ENCODE measurements around the gene LRIT1. TPM values are rescaled to one million over a fixed set of nuclear protein-coding genes. Genes with fewer than 3 reads are reported as not detected.

The LRIT1 gene
- total RNA-seq: not detected in 2 replicates

GRCh38 chr10:84241185-84241790 lies at the start of gene LRIT1:
LRIT1 (minus strand) TSS chr10:84241546; CDS start chr10:84241439, 107 bp downstream.

GRCh38 chr10:84244651-84245270 lies 3.4 kb upstream of the LRIT1 start, which contains the start of gene RGR:
RGR (plus strand) TSS chr10:84245053; CDS start chr10:84245091, 38 bp downstream.

GRCh38 chr10:84225427-84226173 lies 15.7 kb downstream of the LRIT1 start, which contains the start of gene LRIT2:
LRIT2 (minus strand) TSS chr10:84225544; CDS start chr10:84225520, 24 bp downstream.

DNA sequence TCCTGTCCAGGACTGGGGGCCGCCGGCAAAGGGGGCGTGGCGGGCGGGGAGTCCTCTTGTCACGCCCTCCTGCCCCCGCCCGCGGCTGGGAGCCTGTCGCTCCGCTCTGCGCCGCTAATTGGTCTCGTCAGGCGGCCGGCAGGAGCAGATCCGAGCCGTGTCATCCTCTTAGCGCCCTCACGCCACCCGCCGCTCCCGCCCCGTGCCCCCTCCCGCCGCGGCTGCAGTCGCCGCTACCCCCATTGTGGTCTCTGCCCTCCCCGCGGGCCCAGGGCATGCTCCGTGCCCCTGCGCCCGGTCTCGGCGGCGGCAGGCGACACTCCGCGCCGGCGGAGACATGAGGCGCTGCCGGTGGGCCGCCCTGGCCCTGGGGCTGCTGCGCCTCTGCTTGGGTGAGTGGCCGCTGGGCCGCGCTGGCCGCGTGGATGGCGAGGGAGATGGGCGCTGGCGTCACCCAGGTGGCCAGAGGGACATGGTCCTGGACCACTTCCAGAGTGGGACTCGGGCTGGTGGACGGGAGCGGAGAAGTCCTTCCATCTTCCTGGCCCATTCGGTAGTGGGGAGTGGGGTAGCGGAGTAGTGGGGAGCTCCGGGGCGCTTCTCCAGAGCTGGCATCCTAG lies 46.8 kb downstream of the LRIT1 start, which contains the start of gene CDHR1:
Gene CDHR1 (plus strand): TSS at position 114 of the 620 bp plus-strand sequence. CDS start 224 bp downstream, at position 338.

Other genes starting within 250 kb of the LRIT1 start
- 230 and 234 TPM in 2 replicates for gene GHITM, start 102.0 kb downstream of the LRIT1 start, total RNA-seq
- gene GPR15LG, start 67.7 kb downstream of the LRIT1 start, total RNA-seq: not detected in 2 replicates
- 0.12 TPM in 1 of 2 replicates, not detected in the other for gene CDHR1, start 47.0 kb downstream of the LRIT1 start, total RNA-seq
- gene LRIT2, start 16.0 kb downstream of the LRIT1 start, total RNA-seq: not detected in 2 replicates
- not detected in 2 replicates for gene RGR, start 3.5 kb upstream of the LRIT1 start, total RNA-seq
- gene CCSER2, start 87.0 kb upstream of the LRIT1 start, total RNA-seq: 36.0 and 36.9 TPM in 2 replicates